ENCODE data around the gene PIM2.

DNA sequence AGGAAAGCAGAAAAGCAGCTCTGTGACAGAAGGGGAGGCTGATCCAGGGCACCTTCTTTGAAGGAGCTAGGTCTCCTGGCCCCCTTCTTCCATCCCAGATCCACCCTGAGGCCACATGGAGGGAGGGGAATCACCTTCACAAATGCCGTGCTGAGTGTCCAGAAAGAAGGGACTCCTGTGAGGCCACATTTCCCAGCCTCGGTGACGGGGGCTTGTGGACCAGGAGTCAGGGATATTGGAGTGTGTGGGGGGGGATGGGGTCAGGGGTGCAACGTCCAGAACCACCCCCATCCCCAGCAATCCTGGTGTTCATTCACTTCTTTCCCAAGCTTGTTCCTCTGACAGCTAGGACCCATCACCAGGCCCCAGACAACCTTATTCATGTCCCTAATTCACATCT is 25.9 kb downstream of the PIM2 start:
- TF ChIP-seq EP300 (IDR thresholded peaks at IDR 0.05) (no peak), CTCF (IDR thresholded peaks at IDR 0.05) (no peak)

Measured in gastroesophageal sphincter (tissue), 3 donors.